K562 (cell line): ENCODE data around the gene FBXL4. TPM values are rescaled to one million over a fixed set of nuclear protein-coding genes. Genes with fewer than 3 reads are reported as not detected.

Experiments used
- ATAC-seq: fragments of 200-7000 bp; cut with Tn5 transposase; 3 replicates; pipeline ENCODE4 v1.9.1; 2020; ENCODE audit warnings: moderate library complexity
- BruUV-seq: library from RNA; stranded (reverse); fragments of 400-500 nt; replicated peaks from 2 replicates; lab custom pipeline; 2021; lab: Mats Ljungman, UMichigan
- CTCF ChIA-PET: fragments of 300-600 bp; formaldehyde crosslinking; extraction: SDS; loops from one replicate; lab custom pipeline; 2021; ENCODE audit warnings: low intra/inter-chr PET ratio; lab: Yijun Ruan, JAX
- POLR2A ChIA-PET: fragments of 300-600, 350-650 bp; sonication (Branson Sonifier 250); formaldehyde crosslinking; extraction: SDS; loops from one replicate; lab custom pipeline; 2021; ENCODE audit warnings: antibody characterized with exemption, inconsistent platforms; lab: Yijun Ruan, JAX
- DNase-seq, 4 experiments: peaks; one replicate each; pipeline versions ENCODE4 v3.0.0 to v3.0.0-alpha.2; 2011 to 2018; ENCODE audit warnings: low spot score in 3 of 4, mixed read lengths in 3 of 4; ENCODE audit errors: extremely low read depth in 1 of 4
- FAIRE-seq: peaks from 2 replicates; lab custom pipeline; 2011; peaks lifted over from hg19 to GRCh38; lab: Jason Lieb, UNC
- H2AFZ ChIP-seq: 2 replicates; pipeline ENCODE4 v1.6.0; 2011; ENCODE audit warnings: low read depth, low read length, control low read depth, inconsistent platforms
- H3K27ac ChIP-seq: fragments of 200-600 bp; 3 replicates; pipeline ENCODE4 v1.8.0; 2011; ENCODE audit warnings: low read depth, mild to moderate bottlenecking, control low read depth, inconsistent platforms, low read length, moderate library complexity, mixed read lengths; ENCODE audit errors: extremely low read depth
- H3K27me3 ChIP-seq, 2 experiments: fragments of 300-600 bp in 1 of 2; 2 replicates in 1 of 2; 3 replicates in 1 of 2; pipeline versions ENCODE4 v1.6.0 to v1.8.0; 2011; ENCODE audit warnings: inconsistent platforms in 2 of 2, low read length in 2 of 2, mild to moderate bottlenecking in 1 of 2, mixed read lengths in 1 of 2, moderate library complexity in 1 of 2; ENCODE audit not compliant: control insufficient read depth in 2 of 2, insufficient read depth in 2 of 2
- H3K36me3 ChIP-seq: fragments of 300-600 bp; 3 replicates; pipeline ENCODE4 v1.8.0; 2011; ENCODE audit warnings: mild to moderate bottlenecking, low read length, inconsistent platforms; ENCODE audit not compliant: control insufficient read depth, insufficient read depth
- H3K4me1 ChIP-seq, 2 experiments: fragments of 200-600 bp in 1 of 2; replicated peaks in 1 of 2; 2 replicates in 1 of 2; 3 replicates in 1 of 2; pipeline versions ENCODE4 v1.5.1 to v1.8.0; 2011; ENCODE audit warnings: inconsistent platforms in 2 of 2, low read length in 2 of 2, mild to moderate bottlenecking in 1 of 2, mixed read lengths in 1 of 2, moderate library complexity in 1 of 2; ENCODE audit not compliant: control insufficient read depth in 2 of 2, insufficient read depth in 2 of 2
- H3K4me2 ChIP-seq: 2 replicates; pipeline ENCODE4 v1.6.1; 2011; ENCODE audit warnings: low read length, control low read depth, inconsistent platforms, mixed read lengths; ENCODE audit not compliant: insufficient read depth
- H3K4me3 ChIP-seq: fragments of 200-600 bp; sonication (generic), shearing (Covaris generic); 2 replicates; pipeline ENCODE4 v1.5.1; 2016; ENCODE audit warnings: control low read depth, inconsistent platforms
- H3K79me2 ChIP-seq: fragments of 200-600 bp; 3 replicates; pipeline ENCODE4 v1.8.0; 2011; ENCODE audit warnings: low read length, inconsistent platforms; ENCODE audit not compliant: control insufficient read depth, insufficient read depth
- H3K9ac ChIP-seq, 2 experiments: 2 replicates each; pipeline versions ENCODE4 v1.6.0 to v1.6.1; 2011; ENCODE audit warnings: low read depth in 2 of 2, low read length in 2 of 2, control low read depth in 1 of 2, inconsistent platforms in 1 of 2, mild to moderate bottlenecking in 1 of 2, mixed read lengths in 1 of 2; ENCODE audit not compliant: insufficient read depth in 1 of 2
- H3K9me1 ChIP-seq: one replicate; pipeline ENCODE4 v1.6.0; 2011; ENCODE audit warnings: inconsistent platforms, mild to moderate bottlenecking, low read length, moderate library complexity; ENCODE audit not compliant: control insufficient read depth, insufficient read depth
- H3K9me3 ChIP-seq: replicated peaks from 2 replicates; pipeline ENCODE4 v1.5.1; 2011; ENCODE audit warnings: low read depth, low read length, inconsistent platforms; ENCODE audit not compliant: control insufficient read depth, insufficient read depth
- H4K20me1 ChIP-seq: replicated peaks from 2 replicates; pipeline ENCODE4 v1.6.1; 2011; ENCODE audit warnings: low read length, inconsistent platforms, mixed read lengths; ENCODE audit not compliant: control insufficient read depth, insufficient read depth
- C11orf30 ChIP-seq: fragments of 450-650 bp; IDR thresholded peaks from 2 replicates; pipeline ENCODE4 v1.6.1; 2016; ENCODE audit warnings: low read depth, mild to moderate bottlenecking
- CBX5 ChIP-seq: IDR thresholded peaks from 2 replicates; pipeline ENCODE4 v1.6.1; 2014; ENCODE audit warnings: low read depth, borderline replicate concordance
- CHD4 ChIP-seq: fragments of 200-600 bp; sonication (generic); IDR thresholded peaks from 3 replicates; pipeline ENCODE4 v1.6.1; 2012; ENCODE audit warnings: low read depth, mild to moderate bottlenecking, mixed read lengths, low read length, inconsistent platforms; ENCODE audit not compliant: insufficient read depth, insufficient replicate concordance, poor library complexity, severe bottlenecking
- CTCFL ChIP-seq: IDR thresholded peaks from 2 replicates; pipeline ENCODE4 v1.6.1; 2011; ENCODE audit warnings: borderline replicate concordance, low read depth, mild to moderate bottlenecking, moderate library complexity, low read length; ENCODE audit not compliant: insufficient read depth, poor library complexity, severe bottlenecking
- ELF4 ChIP-seq: fragments of 450-650 bp; formaldehyde crosslinking; IDR thresholded peaks from 2 replicates; pipeline ENCODE4 v1.4.0; 2022; ENCODE audit warnings: missing genetic modification characterization
- KDM2B ChIP-seq: fragments of 250-450 bp; sonication (Bioruptor Pico); IDR thresholded peaks from 2 replicates; pipeline ENCODE4 v1.8.0; 2021; ENCODE audit warnings: mild to moderate bottlenecking, moderate library complexity
- TEAD2 ChIP-seq: fragments of 450-650 bp; IDR thresholded peaks from 2 replicates; pipeline ENCODE4 v1.6.1; 2016; ENCODE audit warnings: missing genetic modification characterization, control low read depth, missing compliant biosample characterization
- TRIM25 ChIP-seq: fragments of 450-650 bp; IDR thresholded peaks from 2 replicates; pipeline ENCODE4 v1.7.0; 2016; ENCODE audit warnings: borderline replicate concordance
- ZC3H11A ChIP-seq: IDR thresholded peaks from 2 replicates; pipeline ENCODE4 v1.6.1; 2012; ENCODE audit warnings: low read depth, low read length, improper control_type of control experiment
- ZNF212 ChIP-seq: fragments of 450-650 bp; formaldehyde crosslinking; IDR thresholded peaks from 2 replicates; pipeline ENCODE4 v1.4.0; 2020; ENCODE audit warnings: mild to moderate bottlenecking
- ZNF316 ChIP-seq: fragments of 450-650 bp; IDR thresholded peaks from 2 replicates; pipeline ENCODE4 v1.6.1; 2016
- ZNF780A ChIP-seq: fragments of 250-450 bp; sonication (Bioruptor Pico); IDR thresholded peaks from 2 replicates; pipeline ENCODE4 v1.5.0; 2021; ENCODE audit warnings: mild to moderate bottlenecking
- WGBS: fragments of 100-300 bp; shearing (Covaris generic); methylation state at CpG from one replicate; pipeline ENCODE4 v1.1.6; 2016; ENCODE audit warnings: low coverage, mixed read lengths; ENCODE audit not compliant: insufficient coverage; ENCODE audit errors: missing lambda C conversion rate; 5-methylcytosine and 5-hydroxymethylcytosine counted together
- in situ Hi-C: fragments of 300-500 bp; cut with MboI; formaldehyde crosslinking; loops from 4 replicates; pipeline ENCODE4 v1.15.0; 2018; ENCODE audit warnings: inconsistent platforms, mixed read lengths
- intact Hi-C: fragments of 100-400 bp; cut with micrococcal nuclease; formaldehyde crosslinking; loops from 2 replicates; pipeline ENCODE4 v1.14.2; 2022
- polyA plus RNA-seq, 8 experiments: library from polyadenylated mRNA; depleted of rRNA in 4 of 8; stranded (reverse) in 5 of 8; unstranded in 3 of 8; fragments of >200 nt; fragmentation: Nextera tagmentation in 2 of 8; fragmentation: Illumina TruSeq in 1 of 8; extraction: Ambion mirVana in 2 of 8; extraction: Trizol in 1 of 8; gene quantifications; 2 replicates each; pipeline versions ENCODE4 v1.2.1 to v1.2.3, GENCODE V29; 2011 to 2014; ENCODE audit warnings: inconsistent platforms in 1 of 8, missing spikeins in 1 of 8
- total RNA-seq, 7 experiments: library from RNA; depleted of rRNA in 6 of 7; stranded (reverse); fragments of >200 nt in 6 of 7; fragmentation: Illumina TruSeq in 2 of 7; extraction: Trizol in 2 of 7; gene quantifications; 2 replicates each; pipeline versions ENCODE4 v1.2.1 to v1.2.3, GENCODE V29; 2011 to 2021; ENCODE audit warnings: low replicate concordance in 1 of 7

The FBXL4 gene
- total and polyA plus RNA-seq, 9 of the 15 experiments (the other 6 are each of a cell fraction or from before 2014, with no cell fraction given) = 4.2 to 23.1 (median 7.7) TPM

- H3K4me1 ChIP-seq = no peaks in the 10 kb centered on the region
- H3K9me3 ChIP-seq = no peaks in the 10 kb centered on the region
- H3K36me3 ChIP-seq = peaks cover 36% of the 10 kb centered on the region; the same call in 2 of the 3 replicates
- ATAC-seq = no peak
- no peaks in the 10 kb centered on the region for H3K27me3 ChIP-seq
- no peak overlapping the region for H2AFZ ChIP-seq
- CTCF ChIA-PET = no interaction called here
- H3K9me1 ChIP-seq = no peaks in the 10 kb centered on the region
- in situ Hi-C loops = no loop called here
- FAIRE-seq = no peak
- no peak overlapping the region for H3K4me2 ChIP-seq
- no peak for DNase-seq
- H3K79me2 ChIP-seq = no peaks in the 10 kb centered on the region
- H3K4me3 ChIP-seq = no peak overlapping the region
- BruUV-seq = no TSS peak
- no peak overlapping the region for H3K9ac ChIP-seq
- intact Hi-C loops = no loop called here
- no peaks in the 10 kb centered on the region for H4K20me1 ChIP-seq
- POLR2A ChIA-PET = no interaction called here
- TF ChIP-seq ELF4 (CRISPR knock-in tag) = no peak
- TF ChIP-seq TEAD2 (tag) = no peak
- TF ChIP-seq ZC3H11A = no peak
- TF ChIP-seq CBX5 = no peak
- no peak for TF ChIP-seq KDM2B
- no peak for TF ChIP-seq CTCFL
- no peak for TF ChIP-seq ZNF780A
- peak; percentile 13; the same call in 1 of the 2 replicates for TF ChIP-seq C11orf30
- peak; percentile 56; the same call in 1 of the 2 replicates for TF ChIP-seq ZNF316
- no peak for TF ChIP-seq ZNF212 (CRISPR knock-in tag)
- no peak for TF ChIP-seq TRIM25
- TF ChIP-seq CHD4 = no peak
- WGBS = 93% methylated on average over 4 of the region's 4 CpGs
- no peak overlapping the region for H3K27ac ChIP-seq
These were observed 42.0 kb downstream of the FBXL4 start for GRCh38 chr6:98905759-98906158.
